HG03342 (cell line): ENCODE data around the gene KCNG1.

Experiments used
- ATAC-seq: cut with Tn5 transposase; IDR thresholded peaks from one replicate; pipeline ENCODE4 v1.9.1; 2021; ENCODE audit warnings: mild to moderate bottlenecking, moderate library complexity; ENCODE audit not compliant: unreplicated experiment

The KCNG1 gene

DNA sequence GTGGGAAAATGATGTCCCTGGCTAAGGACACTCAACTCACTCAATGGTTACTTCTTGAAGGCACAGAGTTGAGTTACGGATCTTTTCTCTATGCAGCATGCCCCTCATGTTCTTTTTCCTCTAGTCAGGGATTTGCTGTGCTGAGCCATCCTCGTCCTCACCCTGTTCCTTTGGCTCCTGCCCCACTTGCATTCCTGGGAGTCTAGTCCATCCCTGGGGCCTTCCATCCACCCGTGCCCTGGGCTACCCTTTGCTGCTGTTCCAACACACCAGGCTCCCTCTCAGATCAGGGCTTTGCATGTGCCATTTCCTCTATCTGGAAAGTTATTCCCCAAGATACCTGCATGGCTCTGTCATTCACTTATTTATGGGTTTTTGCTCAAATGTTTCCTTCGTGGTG lies 13.3 kb upstream of the KCNG1 start:
- ATAC-seq = no peak

DNA sequence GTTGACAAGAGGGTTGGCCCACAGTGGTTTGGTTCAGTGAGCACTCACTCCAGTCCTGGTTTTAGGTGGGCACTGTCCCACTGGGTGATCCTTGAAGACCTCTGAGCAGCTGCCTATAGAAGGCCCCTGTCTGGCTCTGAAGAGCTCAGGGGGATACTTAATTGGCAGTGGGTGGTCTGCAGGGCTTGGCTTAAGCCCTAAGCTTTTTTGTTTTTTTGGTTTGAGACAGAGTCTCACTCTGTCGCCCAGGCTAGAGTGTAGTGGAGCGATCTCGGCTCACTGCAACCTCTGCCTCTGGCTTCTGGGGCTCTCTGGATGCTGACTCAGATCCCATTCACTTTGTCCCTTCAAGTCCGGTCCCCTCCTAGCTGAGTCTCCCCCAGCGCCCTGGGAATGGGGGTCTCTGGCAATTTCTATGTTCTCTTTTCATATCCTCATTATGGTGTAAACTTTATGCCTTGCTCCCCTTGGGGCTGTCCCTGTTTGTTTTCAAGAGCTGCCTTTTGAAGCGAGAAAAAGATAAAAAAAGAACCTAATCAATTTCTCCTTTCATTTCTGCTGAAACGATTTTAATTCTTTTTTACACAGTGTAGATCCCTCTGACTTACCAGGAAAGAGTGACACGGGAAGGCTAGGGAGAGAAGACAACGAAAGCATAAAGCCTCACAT lies 12.2 kb upstream of the KCNG1 start:
- ATAC-seq = no peak

DNA sequence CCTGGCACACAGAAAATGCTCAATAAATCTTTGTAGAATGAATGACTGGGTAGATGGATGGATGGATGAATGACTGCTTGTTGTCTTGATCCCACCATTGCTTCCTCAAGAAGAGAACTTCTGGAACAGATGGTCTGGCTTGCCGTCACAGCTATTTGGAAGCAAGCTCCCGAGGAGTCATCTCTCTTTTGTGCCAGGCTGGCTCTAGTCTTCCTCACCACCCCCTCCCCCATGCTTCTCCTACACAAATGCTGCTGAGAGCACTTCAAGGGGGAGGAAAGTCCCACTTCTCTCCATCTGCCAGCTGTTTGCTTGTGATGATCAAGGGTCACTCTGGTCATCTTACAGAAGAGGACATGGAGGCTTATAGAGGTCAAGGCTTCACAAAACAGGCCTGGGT lies 11.6 kb upstream of the KCNG1 start:
- no peak for ATAC-seq

DNA sequence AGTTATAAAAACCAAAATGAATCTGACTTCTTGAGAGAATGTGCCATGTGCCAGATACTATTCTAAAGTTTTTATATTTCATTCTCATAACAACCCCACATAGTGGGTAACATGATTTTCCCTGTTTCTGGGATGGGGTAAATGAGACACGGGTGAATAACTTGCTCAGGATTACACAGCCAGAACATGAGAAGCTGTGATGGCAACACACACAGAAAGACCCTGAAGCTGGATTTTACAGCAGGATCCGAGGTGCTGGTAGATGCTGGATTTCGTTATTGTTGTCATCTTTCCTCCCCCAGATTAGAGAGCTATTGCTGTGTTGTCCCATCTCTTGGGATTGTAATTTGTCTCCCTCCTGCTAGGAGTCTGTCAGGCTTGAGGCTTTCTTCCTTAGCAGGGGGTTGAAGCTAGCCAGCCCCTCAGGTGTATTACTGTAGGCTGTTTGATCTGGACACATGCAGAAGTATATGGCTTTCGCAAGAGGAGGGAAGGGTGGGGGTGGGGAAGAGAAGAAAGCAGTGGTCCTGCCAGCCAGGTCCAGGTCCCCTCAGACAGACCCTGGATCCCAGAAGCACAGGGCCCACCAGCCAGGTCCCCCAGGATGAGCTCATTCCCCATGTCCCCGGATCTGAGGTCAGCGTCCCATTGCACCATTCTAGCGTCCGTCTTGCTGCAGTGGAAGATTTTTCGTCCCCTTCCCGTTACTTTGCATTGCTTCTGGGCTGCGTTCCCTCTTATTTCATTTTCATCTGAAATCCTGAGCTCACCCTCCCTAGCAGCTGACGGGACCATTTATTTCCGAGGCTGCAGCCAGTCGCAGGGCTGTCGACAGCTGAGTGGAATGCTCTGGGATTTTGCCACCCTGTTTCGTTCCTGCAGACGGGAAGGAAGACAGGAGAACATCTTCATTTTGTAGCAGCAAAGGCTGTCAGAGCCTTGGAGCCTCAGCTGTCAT lies 7.3 kb upstream of the KCNG1 start:
- no peak for ATAC-seq

DNA sequence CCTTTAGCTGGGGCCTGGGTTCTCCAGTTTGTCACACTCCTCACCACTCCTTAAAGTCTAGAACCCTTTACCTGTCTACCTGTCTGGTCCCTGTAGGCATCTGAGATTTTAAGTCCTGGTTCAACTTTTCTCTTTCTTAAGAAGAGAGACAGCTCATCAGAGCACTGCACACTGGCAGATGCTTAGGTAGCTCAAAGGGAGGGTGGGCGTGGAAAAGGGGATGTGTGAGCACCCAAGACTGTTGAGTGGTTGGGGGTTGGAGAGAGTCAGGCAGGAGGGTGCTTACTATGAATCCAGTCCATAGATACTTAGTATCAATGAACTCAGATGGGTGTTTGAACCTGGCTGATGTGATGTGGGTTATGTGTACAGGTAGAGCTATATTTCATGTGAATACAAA lies 6.6 kb upstream of the KCNG1 start:
- no peak for ATAC-seq

DNA sequence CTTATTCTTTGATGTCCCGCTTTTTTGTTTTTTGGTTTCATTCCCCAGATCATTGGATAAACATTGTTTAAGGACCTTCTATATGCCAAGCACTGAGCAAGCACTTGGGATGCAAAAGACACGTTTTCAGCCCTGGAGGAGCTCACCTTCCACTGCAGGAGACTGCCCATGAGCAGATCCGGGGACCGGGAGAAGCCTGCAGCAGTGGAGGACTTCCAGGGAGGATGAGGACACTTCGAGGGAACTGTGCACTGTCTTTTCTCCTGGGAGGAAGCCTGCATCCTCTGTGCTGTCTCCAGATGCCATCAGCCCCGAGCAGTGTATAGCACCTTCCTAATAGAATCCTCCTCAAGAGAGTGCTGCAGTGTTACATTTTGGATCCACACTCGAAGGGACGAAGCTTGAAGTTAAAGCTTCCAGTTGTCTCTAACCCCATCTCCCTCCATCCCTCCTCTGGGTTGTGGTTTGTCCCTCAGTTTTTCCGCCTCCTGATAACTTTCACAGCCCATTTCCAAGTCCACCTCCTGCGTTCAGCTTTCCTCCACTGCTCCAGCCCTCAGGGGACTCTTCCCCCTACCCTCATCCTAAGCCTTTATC lies 5.8 kb upstream of the KCNG1 start:
- ATAC-seq = no peak

DNA sequence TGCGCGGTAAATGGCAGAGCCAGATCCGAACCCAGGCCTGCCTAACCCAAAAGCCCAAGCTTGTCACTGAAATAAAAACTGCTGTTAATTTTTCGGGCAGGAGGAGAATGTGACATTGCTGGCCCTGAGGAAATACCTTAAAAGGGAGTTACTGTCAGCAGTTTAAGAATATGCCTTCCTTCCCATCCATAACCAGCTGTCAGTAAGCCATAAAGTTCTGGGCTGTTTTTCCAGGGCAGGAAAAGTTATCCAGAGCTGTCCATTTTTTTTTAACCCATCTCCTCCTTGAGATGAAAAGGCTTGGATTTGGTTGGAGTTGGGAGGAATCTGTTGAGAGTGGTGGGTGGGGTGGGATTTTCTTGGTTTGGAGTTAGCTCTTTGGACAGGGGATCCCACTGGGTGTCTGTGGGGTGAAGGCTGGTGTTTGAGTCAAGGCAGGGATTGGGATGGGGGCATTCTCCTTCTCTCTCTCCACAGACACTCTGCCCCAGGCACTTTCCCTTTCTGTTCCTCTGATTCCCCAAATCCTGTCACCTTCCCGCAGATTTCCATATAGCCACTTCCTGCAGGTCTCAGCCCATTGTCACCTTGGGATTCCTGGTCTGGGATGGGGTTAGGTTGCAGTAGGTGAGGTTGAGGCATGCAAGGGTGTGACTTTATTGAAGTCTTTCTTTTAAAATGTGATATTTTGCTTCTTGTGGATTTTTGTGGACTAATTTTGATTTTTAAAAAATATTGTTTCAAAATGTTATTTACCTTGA lies 4.3 kb upstream of the KCNG1 start:
- ATAC-seq = no peak

DNA sequence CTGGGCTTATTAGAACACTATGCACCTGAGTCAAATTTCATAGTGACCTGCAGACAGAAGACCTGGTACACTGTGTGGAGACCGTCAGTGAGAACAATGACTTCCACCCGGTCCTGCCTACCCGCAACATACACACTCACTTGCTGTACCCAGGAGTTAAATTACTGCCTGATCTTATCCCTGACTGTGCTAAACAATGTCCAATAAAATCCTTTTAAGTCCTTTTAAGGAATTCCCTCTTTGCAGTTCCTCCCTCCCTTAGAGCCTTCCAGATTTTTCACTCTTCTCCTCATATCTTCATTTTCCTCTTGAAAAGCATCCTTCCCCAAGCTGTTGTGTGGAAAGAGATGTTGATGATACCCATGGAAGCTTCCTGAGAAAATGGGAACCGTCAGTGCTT lies 3.4 kb upstream of the KCNG1 start:
- no peak for ATAC-seq

DNA sequence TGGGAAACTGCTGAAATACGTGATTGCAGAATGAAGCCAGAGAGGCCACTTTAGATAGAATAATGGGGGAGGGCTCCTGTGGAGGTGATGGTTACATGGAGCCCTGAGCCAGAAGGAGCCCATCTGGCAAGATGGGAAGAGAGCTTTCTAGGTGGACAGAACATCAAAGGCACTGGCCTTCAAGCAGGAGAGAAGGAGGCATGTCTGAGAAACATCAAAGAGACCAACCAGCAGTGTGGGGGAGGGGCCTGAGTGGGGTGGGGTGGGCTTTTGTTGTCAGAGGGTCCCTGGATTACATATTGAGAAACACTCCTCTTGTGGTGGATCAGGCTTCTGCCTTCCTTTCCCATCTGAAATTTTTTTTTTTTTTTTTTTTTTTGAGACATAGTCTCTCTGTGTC lies 1.9 kb upstream of the KCNG1 start:
- ATAC-seq = no peak

DNA sequence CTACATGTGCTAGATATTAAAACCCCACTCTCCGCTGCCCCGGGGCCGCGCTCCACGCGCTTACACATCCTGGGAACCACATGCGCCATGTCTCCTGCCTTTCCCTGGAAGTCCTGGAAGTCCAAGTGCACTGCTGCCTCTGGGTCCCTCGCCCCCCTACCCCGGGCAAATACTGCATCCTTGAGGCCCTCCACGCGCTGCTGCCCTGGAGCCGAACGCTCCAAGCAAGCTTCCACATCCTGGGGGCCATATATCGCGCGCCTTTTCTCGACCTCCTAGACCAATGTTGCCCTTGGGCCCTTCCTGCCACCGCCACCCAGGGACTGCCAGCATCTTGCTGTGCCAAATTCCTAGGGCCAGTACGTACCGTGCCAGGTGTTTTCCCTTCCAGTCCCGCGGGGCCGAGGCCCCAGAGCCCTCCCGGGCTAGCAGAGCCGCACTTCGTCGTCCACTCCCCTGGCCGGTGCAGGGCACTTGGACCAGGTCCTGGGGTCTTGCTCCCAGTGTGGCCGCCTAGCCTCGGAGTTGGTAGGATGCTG lies 779 bp upstream of the KCNG1 start:
- ATAC-seq = no peak

DNA sequence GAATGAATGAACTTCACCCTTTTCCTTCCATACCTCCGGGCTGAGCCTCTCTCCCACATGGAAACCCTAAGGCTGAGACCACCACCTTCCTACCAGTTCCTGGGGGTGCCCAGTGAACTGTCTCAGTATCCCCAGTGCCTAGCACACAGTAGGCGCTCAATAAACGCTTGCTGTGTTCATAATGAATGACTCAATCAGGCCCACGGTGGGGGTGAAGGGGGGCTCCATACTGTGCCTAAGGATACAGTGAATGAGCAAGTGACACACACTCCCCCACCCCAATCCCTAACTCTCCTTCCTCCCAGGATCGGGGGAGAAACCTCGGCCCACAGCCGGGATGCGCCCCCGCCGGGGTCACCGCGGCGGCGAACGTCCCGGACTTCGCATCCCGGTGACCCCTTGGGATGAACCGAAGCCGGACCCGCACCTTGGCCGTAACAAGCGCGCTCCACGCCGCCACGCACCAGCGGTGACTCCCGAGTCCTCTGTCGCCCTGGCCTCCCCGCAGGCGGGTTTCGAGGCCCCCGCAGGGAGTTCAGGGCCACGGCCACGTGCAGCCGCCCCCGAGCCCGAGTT lies 592 bp downstream of the KCNG1 start:
- no peak for ATAC-seq

DNA sequence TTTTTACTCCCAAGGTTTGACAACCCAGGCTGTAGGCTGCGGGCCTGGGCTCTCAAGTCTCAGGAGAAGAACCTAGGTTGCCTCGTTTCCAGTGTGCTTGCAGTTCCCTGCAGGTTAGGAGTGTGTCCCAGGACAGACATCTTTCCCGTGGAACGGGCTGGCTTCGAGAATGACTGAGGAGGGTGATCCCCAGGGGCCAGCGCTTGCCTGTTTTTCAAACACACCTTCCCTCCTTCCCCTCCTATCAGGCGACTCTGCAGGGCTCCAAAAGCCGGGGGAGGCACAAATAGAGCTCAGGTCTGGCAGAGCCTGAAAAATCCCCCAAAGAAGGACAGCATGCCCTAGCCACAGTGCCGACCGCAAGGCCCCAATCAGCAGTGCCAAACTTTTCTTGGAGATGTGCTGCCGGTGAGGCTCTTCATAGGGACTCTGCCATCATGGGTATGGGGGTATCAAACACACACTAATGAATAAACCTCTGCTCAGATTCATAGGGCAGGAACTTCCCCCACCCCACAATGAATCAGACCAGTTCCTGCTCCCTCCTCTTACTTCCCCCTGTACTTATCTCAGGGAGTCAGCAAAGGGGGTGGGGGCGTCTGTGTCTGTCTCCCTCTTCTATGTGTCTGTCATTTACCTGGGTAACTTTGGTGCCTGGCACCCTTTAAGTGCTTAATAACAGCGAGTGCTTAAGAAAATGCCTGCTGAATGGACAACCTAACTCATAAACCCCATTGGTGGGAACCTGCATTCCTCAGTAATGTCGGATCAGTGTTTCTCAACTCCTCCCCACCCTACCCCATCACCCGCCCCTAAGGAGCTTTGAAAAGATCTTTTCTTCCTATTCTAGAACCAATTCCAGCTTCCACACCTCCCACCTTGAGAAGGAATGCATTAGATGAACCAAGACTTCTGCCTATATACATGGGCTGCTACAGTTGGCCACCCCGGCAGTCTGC lies 1.6 kb downstream of the KCNG1 start:
- no peak for ATAC-seq

DNA sequence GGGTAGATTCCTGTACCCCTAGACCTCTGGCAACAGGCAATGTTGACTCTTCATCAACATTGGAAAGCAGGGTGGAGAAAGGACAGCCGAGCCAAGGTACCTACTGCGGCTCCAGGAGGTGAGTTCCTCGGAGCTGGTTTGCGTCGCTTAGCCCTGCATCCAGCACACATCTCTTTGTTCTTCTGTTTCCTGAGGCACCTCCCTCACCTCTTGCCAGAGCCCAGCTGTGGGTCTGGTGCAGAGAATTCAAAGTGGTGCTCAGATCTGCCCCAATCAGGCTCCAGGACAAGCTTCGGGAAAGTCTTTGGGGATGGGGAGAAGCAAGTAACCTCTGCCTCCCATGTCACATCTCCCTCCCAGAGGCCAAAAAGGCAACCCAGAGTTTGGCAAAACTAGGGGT lies 2.2 kb downstream of the KCNG1 start:
- no peak for ATAC-seq

DNA sequence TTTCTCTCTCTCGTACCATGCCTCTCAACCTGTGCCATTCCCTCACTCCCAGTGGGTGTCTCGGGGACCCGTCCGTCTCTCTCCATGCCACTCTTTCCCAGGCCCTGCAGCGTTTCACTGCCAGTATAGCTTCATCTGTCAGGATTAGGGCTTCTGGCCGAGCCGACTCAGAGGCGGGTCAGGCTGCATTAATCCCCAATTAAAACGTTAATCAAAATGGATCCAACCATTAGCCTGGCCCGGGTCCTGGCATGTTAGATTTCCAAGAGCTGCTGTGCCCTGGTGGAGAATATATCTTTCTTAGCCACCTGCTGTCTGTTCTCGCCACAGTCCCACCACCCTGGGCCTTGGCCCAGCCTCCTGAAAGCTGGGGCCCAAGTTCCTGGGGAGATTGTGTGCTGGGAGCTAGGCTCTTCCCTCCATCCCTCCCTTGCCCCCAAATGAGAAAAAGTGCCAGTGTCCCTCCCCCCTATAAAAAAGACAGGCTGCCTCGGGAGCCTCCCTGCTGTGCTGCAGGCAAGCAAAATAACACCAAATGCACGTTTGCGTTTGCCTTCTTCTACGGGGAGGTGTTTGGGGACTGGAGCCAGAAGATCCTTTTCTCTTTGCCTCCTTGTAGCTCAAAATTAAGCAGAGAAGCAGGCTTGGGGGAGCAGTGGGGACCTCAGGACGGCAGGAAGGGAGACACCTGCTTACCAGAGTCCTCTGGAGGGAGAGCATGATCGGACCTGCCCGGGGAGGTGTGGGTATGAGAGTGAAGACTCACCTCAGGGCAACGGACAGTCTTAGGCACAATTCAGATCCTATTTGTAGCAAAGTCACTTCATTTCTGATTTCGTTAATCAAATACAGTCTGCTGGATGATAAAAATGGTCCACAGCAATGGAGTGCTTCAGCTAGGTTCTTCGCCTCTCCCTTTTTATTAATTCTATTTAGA lies 3.0 kb downstream of the KCNG1 start:
- ATAC-seq = no peak

DNA sequence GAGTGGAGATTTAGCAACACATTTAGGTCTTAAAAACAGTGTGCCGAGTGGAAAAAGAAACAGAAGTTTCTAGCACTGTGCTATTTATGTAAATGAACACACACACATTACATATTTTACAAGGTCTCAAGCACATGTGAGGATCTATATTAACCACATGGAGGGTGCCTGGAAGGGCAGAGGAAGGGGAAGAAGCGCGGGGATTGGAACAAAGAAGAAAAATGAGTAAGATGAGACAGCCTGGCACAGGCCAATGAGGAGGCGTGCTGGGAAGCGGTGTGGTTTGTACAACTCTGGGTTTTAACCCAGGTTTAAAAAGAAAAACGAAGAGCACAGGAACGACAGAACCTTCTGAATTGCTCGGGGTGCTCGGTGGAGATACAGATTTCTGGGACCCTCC lies 5.7 kb downstream of the KCNG1 start:
- no peak for ATAC-seq

DNA sequence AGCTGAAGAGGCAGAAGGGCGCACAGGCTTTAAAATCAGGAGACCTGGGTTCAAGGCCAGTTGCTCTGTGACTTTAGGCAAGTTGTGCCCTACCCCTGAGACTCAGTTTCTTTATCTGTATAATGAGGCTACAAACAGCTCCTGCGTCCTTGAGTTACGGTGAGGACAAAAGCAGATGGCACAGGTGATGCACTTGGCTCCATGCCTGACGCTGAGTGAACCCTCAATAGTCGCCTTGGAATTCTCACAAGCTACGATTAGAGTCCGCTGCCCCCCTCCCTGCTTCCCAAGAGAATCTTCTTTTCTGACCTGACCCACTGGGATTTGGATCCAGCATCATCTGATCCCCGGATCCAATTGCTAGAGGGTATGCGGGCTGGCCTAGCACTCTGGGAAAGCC lies 6.4 kb downstream of the KCNG1 start:
- ATAC-seq = no peak

DNA sequence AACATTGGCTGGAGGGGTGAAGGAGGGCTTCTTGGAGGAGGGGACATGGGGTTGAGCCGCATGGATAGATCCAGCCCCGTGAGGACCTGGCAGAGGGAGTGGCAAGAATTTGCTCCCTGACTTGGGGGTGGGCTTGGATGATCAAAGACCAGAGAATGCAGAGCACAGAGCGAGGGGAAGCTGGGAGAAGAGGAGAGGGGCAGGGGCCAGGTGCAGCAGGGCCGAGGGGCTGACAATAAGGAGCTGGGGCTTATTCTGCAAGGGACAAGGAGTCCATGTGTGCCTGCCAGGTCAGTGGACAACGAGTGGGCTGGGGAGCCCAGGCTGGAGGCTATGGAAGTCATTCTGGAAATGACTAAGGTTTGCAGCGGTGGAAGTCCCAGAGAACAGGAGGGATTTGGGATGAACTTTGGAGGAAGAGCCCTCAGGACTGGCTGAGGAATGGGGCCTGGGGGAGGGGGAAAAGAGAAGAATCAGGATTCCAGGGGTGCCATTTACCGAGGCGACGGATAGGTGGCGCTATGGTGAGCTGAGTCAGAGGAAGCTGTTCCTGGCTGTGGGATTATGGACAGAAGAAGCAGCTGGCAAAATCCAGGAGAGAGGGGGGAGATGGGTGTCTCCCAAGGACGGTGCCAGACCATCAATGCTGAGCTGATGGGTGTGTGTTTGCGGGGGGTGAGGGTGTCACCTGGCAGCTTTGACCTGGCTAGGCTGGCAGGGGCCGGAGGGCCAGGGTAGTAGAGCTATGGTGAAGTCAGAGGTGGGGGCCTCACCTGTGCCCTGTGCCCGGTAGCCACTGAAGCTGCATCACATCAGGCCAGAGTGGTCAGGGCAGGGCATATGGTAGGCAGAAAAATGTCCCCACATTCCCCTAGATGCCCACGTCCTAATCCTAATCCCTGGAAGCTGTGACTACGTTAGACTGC lies 7.8 kb downstream of the KCNG1 start:
- ATAC-seq = no peak
